HepG2 (cell line): ENCODE measurements around the gene SYT1. TPM values are rescaled to one million over a fixed set of nuclear protein-coding genes. Genes with fewer than 3 reads are reported as not detected.

ENCODE experiments used
- ATAC-seq: fragments of 200-7000 bp; cut with Tn5 transposase; 3 replicates; pipeline ENCODE4 v1.9.1; 2020; ENCODE audit warnings: mild to moderate bottlenecking, moderate library complexity
- BruUV-seq: library from RNA; stranded (reverse); fragments of 400-500 nt; replicated peaks from 2 replicates; lab custom pipeline; 2021; lab: Mats Ljungman, UMichigan
- CTCF ChIA-PET: fragments of 300-600 bp; formaldehyde crosslinking; extraction: SDS; loops from one replicate; lab custom pipeline; 2021; ENCODE audit warnings: low total read pairs, inconsistent platforms, low intra/inter-chr PET ratio; lab: Yijun Ruan, JAX
- POLR2A ChIA-PET: fragments of 350-600 bp; sonication (Branson Sonifier 250); formaldehyde crosslinking; loops from one replicate; lab custom pipeline; 2020; ENCODE audit warnings: antibody characterized with exemption, inconsistent platforms; lab: Yijun Ruan, JAX
- DNase-seq: peaks from one replicate; pipeline ENCODE4 v3.0.0-alpha.2; 2015; ENCODE audit warnings: low spot score
- FAIRE-seq: peaks from 3 replicates; lab custom pipeline; 2011; peaks lifted over from hg19 to GRCh38; lab: Jason Lieb, UNC
- H2AFZ ChIP-seq: one replicate; pipeline ENCODE4 v1.6.1; 2011; ENCODE audit warnings: low read length, inconsistent platforms
- H3K27ac ChIP-seq: fragments of 300-600 bp; 3 replicates; pipeline ENCODE4 v1.8.0; 2011; ENCODE audit warnings: mixed run types, mild to moderate bottlenecking, mixed read lengths, low read length, inconsistent platforms; ENCODE audit not compliant: insufficient read depth; ENCODE audit errors: extremely low read length
- H3K27me3 ChIP-seq, 2 experiments: fragments of 200-600 bp in 1 of 2; 2 replicates in 1 of 2; 3 replicates in 1 of 2; pipeline versions ENCODE4 v1.6.0 to v1.8.0; 2011; ENCODE audit warnings: low read length in 2 of 2, mild to moderate bottlenecking in 2 of 2, moderate library complexity in 2 of 2, inconsistent platforms in 1 of 2; ENCODE audit not compliant: insufficient read depth in 2 of 2, control insufficient read depth in 1 of 2
- H3K36me3 ChIP-seq, 2 experiments: fragments of 200-600 bp in 1 of 2; replicated peaks in 1 of 2; 2 replicates in 1 of 2; 3 replicates in 1 of 2; pipeline versions ENCODE4 v1.5.1 to v1.8.0; 2011; ENCODE audit warnings: low read length in 2 of 2, inconsistent platforms in 1 of 2; ENCODE audit not compliant: insufficient read depth in 2 of 2, control insufficient read depth in 1 of 2
- H3K4me1 ChIP-seq: 2 replicates; pipeline ENCODE4 v1.5.1; 2012; ENCODE audit warnings: low read length, inconsistent platforms; ENCODE audit not compliant: insufficient read depth
- H3K4me2 ChIP-seq: 2 replicates; pipeline ENCODE4 v1.6.0; 2011; ENCODE audit warnings: low read depth, low read length, inconsistent platforms
- H3K4me3 ChIP-seq, 3 experiments: fragments of 200-600 bp in 1 of 3; sonication (generic), shearing (Covaris generic) in 1 of 3; replicated peaks in 1 of 3; 2 replicates each; pipeline ENCODE4 v1.5.1; 2011 to 2016; ENCODE audit warnings: low read length in 3 of 3, inconsistent platforms in 2 of 3, low read depth in 2 of 3, mild to moderate bottlenecking in 2 of 3, control low read depth in 1 of 3, mixed read lengths in 1 of 3; ENCODE audit not compliant: insufficient read depth in 1 of 3
- H3K79me2 ChIP-seq: one replicate; pipeline ENCODE4 v1.6.1; 2011; ENCODE audit warnings: low read length, inconsistent platforms; ENCODE audit not compliant: insufficient read depth
- H3K9ac ChIP-seq: 2 replicates; pipeline ENCODE4 v1.6.0; 2011; ENCODE audit warnings: mild to moderate bottlenecking, low read depth, low read length, inconsistent platforms; ENCODE audit not compliant: insufficient read depth
- H3K9me3 ChIP-seq: 2 replicates; pipeline ENCODE4 v1.5.1; 2012; ENCODE audit warnings: mild to moderate bottlenecking, low read length
- H4K20me1 ChIP-seq: 2 replicates; pipeline ENCODE4 v1.6.0; 2011; ENCODE audit warnings: inconsistent platforms, mild to moderate bottlenecking, low read length, moderate library complexity; ENCODE audit not compliant: insufficient read depth
- ATF7-NPFF ChIP-seq: sonication (generic); formaldehyde crosslinking; IDR thresholded peaks from 2 replicates; pipeline ENCODE4 v1.8.1; 2023; ENCODE audit warnings: mild to moderate bottlenecking, low read depth, missing genetic modification reagents, moderate library complexity
- ATM ChIP-seq: fragments of 450-650 bp; IDR thresholded peaks from 2 replicates; pipeline ENCODE4 v1.7.1; 2017; ENCODE audit warnings: mild to moderate bottlenecking, borderline replicate concordance
- MLLT10 ChIP-seq: sonication (generic); formaldehyde crosslinking; IDR thresholded peaks from 2 replicates; pipeline ENCODE4 v1.4.0; 2020; ENCODE audit warnings: missing genetic modification reagents
- WGBS: methylation state at CpG from one replicate; pipeline ENCODE4 v1.1.6; 2017; ENCODE audit warnings: low lambda C conversion rate; 5-methylcytosine and 5-hydroxymethylcytosine counted together
- in situ Hi-C: cut with HindIII; loops from 2 replicates; pipeline ENCODE4 v1.10.0; 2017; ENCODE audit warnings: low pct_unique_long_range_greater_than_20kb; ENCODE audit not compliant: extremely low pct_ligation_motif_present
- intact Hi-C: fragments of 100-400 bp; cut with micrococcal nuclease; formaldehyde crosslinking; loops from one replicate; pipeline ENCODE4 v1.10.0; 2022; ENCODE audit not compliant: unreplicated experiment
- polyA plus RNA-seq, 8 experiments: library from polyadenylated mRNA; depleted of rRNA in 3 of 8; stranded (reverse) in 7 of 8; unstranded in 1 of 8; fragments of >200 nt; fragmentation: Illumina TruSeq in 4 of 8; extraction: Trizol in 4 of 8; gene quantifications; 2 replicates each; pipeline versions ENCODE4 v1.2.1 to v1.2.3, GENCODE V29; 2011 to 2016; ENCODE audit warnings: low read depth in 4 of 8, missing spikeins in 1 of 8, mixed read lengths in 1 of 8; ENCODE audit not compliant: insufficient read depth in 1 of 8
- total RNA-seq, 5 experiments: library from RNA; depleted of rRNA; stranded (reverse); fragments of >200 nt; fragmentation: Illumina TruSeq; extraction: Trizol; gene quantifications; 2 replicates each; pipeline ENCODE4 v1.2.3, GENCODE V29; 2016; ENCODE audit warnings: low read depth in 1 of 5
- TF ChIP-seq, protein P1 (sequence below): IDR thresholded peaks from 2 replicates; pipeline ENCODE4 v1.6.1; 2016; ENCODE audit warnings: low read depth

SYT1 gene
- total and polyA plus RNA-seq, 2 of the 13 experiments (the other 11 are each of a cell fraction or from before 2014, with no cell fraction given) = not detected

DNA sequence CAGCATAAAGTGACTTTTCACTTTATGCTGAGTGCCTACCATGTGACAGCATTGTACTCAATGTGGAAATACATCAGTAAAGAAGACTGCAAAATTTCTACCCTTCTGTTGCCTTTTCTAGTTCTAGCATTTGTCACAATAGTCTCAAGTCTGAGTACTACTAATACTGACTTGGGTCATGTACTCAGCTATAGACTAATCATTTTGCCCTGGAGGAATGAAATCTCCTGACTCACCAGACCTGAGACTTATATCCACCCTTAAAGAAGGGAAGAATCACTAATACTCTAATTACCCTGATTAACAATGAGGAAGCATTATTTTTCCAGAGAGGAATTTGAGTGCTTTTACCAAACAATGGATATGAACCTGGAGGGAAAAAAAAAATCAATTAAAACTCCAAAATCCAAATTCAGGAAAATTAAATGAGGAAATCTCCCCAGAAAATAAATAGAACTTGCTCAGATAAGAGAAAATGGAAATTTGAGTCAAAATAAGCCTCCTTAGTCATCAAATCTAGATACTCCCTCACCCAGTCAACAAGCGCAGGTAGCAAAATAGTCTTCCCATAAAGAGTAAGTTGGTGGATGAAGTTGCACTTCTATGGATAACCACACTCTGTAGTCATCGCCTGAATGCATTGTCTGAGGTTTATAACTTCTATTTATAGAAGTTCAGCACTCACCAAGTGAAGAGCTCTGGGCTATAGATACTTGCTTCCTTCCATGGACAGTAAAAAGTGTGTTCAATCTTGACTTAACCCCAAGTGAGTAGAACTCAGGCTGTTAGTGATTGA, 386.6 kb downstream of the SYT1 start (continued):
- TF ChIP-seq, protein P1, sequence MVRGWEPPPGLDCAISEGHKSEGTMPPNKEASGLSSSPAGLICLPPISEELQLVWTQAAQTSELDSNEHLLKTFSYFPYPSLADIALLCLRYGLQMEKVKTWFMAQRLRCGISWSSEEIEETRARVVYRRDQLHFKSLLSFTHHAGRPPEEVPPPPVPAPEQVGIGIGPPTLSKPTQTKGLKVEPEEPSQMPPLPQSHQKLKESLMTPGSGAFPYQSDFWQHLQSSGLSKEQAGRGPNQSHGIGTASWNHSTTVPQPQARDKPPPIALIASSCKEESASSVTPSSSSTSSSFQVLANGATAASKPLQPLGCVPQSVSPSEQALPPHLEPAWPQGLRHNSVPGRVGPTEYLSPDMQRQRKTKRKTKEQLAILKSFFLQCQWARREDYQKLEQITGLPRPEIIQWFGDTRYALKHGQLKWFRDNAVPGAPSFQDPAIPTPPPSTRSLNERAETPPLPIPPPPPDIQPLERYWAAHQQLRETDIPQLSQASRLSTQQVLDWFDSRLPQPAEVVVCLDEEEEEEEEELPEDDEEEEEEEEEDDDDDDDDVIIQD (CRISPR knock-in tag) = no peak
- no peak for TF ChIP-seq ATF7-NPFF (CRISPR knock-in tag)
- TF ChIP-seq, all 625 proteins: peak for 0

DNA sequence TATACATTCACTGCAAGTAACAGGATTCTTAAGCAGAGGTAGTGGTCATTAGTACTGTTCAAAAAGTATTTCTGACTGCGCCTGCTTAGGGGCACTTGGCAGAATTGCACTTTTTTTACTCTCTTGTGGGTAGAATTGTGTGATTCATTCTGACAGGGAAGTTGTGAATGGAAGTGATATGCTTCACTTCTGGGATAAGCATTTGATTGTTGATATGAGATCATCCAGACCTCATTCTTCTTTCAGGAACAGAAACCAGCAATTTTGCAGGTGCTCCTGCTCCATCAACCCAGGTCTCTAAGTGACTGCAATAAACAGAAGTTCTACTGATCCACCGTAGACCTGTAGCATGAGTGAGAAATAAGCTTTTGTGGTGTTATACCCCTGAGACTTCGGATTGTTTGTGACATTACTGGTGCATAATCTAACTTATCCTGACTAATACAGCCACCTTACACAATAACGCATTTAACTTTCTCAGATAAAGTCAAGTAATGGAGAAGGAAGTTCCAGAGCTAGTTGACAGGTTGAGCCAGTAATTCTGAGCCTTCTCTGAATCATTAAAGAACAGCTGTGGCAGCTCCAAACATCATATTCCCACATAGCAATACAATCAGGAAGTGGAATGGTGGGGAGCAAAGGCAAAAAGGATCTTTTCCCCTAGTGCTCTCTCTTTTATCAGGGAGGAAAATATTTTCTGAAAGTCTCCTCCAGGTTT, 387.9 kb downstream of the SYT1 start:
- no peak overlapping the region for H3K27ac ChIP-seq
- H3K79me2 ChIP-seq = no peaks in the 10 kb centered on the region
- TF ChIP-seq MLLT10 (CRISPR knock-in tag) = no peak
- no peak for TF ChIP-seq ATM
- no peak for ATAC-seq
- DNase-seq = no peak
- H2AFZ ChIP-seq = no peak overlapping the region
- no peak for FAIRE-seq
- POLR2A ChIA-PET = no interaction called here
- intact Hi-C loops (no loop called here), in situ Hi-C loops (no loop called here)
- no peaks in the 10 kb centered on the region for H3K27me3 ChIP-seq
- WGBS = 13% methylated on average over 4 of the region's 4 CpGs
- H4K20me1 ChIP-seq = no peaks in the 10 kb centered on the region
- H3K4me2 ChIP-seq = no peak overlapping the region
- H3K36me3 ChIP-seq = no peaks in the 10 kb centered on the region
- CTCF ChIA-PET = no interaction called here
- no peak overlapping the region for H3K9ac ChIP-seq
- no peaks in the 10 kb centered on the region for H3K4me1 ChIP-seq
- no peak overlapping the region for H3K4me3 ChIP-seq
- BruUV-seq = no TSS peak
- H3K9me3 ChIP-seq = no peaks in the 10 kb centered on the region
